ENCODE results near the gene TEX36. TPM values are rescaled to one million over a fixed set of nuclear protein-coding genes. Genes with fewer than 3 reads are reported as not detected.

TEX36 gene
- polyA plus RNA-seq, 1 of the 3 experiments (the other 2 are of a cell fraction) = not detected

DNA sequence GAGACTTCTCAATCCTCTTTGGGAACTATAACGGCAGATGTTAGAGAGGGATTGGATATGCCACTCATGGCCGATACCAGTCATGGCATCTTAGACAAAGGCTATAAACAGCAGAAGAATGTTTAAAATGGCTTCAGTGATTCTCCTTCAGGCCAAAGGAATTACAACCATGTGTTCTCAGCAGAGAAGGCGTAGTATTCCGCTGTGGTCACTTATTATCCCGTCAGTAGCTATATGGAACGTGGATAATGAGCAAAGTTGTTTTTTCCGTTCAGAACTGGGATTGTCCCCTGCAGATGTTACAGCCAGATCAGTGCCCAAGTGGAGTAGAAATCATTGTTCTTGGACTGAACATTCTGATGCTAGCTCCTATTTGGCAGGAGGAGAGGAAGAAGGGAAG is 43.1 kb downstream of the TEX36 start:
- 50% methylated on average over 7 of the region's 7 CpGs for WGBS (ENCODE audit: low lambda C conversion rate)
- H3K4me3 ChIP-seq (ENCODE audit: low read depth in 2 of 2, low read length in 1 of 2) = no peak overlapping the region
- ChIA-PET CTCF (interaction anchor here (1.3 kb wide), 1 partner anchor 592 kb away, joined by 3 read pairs; no protein-coding TSS in a partner anchor), POLR2A (no interaction called here)
- no peaks in the 10 kb centered on the region for H3K79me2 ChIP-seq (ENCODE audit: insufficient read depth)
- H3K36me3 ChIP-seq (replicated peaks in 1 of 2; ENCODE audit: control insufficient read depth in 1 of 2, insufficient read depth in 2 of 2, low read length in 1 of 2) = no peaks in the 10 kb centered on the region
- no peaks in the 10 kb centered on the region for H3F3A ChIP-seq (replicated peaks; ENCODE audit: insufficient read depth)
- H3K27ac ChIP-seq (ENCODE audit: low read depth in 2 of 2, low read length in 1 of 2) = no peak overlapping the region
- H3K27me3 ChIP-seq (ENCODE audit: insufficient read depth) = no peaks in the 10 kb centered on the region
- no peaks in the 10 kb centered on the region for H3K4me1 ChIP-seq (ENCODE audit: control insufficient read depth in 1 of 2, insufficient read depth in 2 of 2, low read depth in 1 of 2, low read length in 1 of 2)
- H4K20me1 ChIP-seq (ENCODE audit: insufficient read depth) = no peaks in the 10 kb centered on the region
- DNase-seq = no peak
- H2AFZ ChIP-seq (ENCODE audit: low read depth) = no peak overlapping the region
- H3K9ac ChIP-seq = no peak overlapping the region
- H3K4me2 ChIP-seq = no peak overlapping the region
- no peaks in the 10 kb centered on the region for H3K9me2 ChIP-seq
- H3K9me3 ChIP-seq = no peaks in the 10 kb centered on the region
- TF ChIP-seq JUND (IDR thresholded peaks at IDR 0.05) (no peak), YY1 (IDR thresholded peaks at IDR 0.05; ENCODE audit: low read depth) (no peak), GABPA (IDR thresholded peaks at IDR 0.05; ENCODE audit: low read depth) (no peak), EP300 (IDR thresholded peaks at IDR 0.05; ENCODE audit: borderline replicate concordance in 1 of 2, low read depth in 1 of 2, low read length in 1 of 2) (no peak), RFX5 (IDR thresholded peaks at IDR 0.05; ENCODE audit: low read length) (no peak), FOXJ3 (CRISPR knock-in tag; IDR thresholded peaks at IDR 0.05) (no peak), TEAD4 (IDR thresholded peaks at IDR 0.05; ENCODE audit: borderline replicate concordance, insufficient read depth) (no peak), MEF2A (IDR thresholded peaks at IDR 0.05; ENCODE audit: borderline replicate concordance, low read depth) (no peak), RAD21 (IDR thresholded peaks at IDR 0.05; ENCODE audit: low read length) (no peak), FOSL2 (IDR thresholded peaks at IDR 0.05; ENCODE audit: borderline replicate concordance, low read depth) (no peak), GATA2 (CRISPR knock-in tag; IDR thresholded peaks at IDR 0.05) (no peak), FOXM1 (IDR thresholded peaks at IDR 0.05; ENCODE audit: low read depth) (no peak), MXI1 (IDR thresholded peaks at IDR 0.05; ENCODE audit: low read depth, low read length) (no peak), EZH2phosphoT487 (IDR thresholded peaks at IDR 0.05; ENCODE audit: borderline replicate concordance, low read depth) (no peak), SMC3 (IDR thresholded peaks at IDR 0.05; ENCODE audit: low read depth, low read length) (no peak), RXRA (IDR thresholded peaks at IDR 0.05; ENCODE audit: borderline replicate concordance, low read depth) (no peak), TAF1 (IDR thresholded peaks at IDR 0.05; ENCODE audit: borderline replicate concordance, low read depth, low read length) (no peak)
- TF ChIP-seq, protein P1, sequence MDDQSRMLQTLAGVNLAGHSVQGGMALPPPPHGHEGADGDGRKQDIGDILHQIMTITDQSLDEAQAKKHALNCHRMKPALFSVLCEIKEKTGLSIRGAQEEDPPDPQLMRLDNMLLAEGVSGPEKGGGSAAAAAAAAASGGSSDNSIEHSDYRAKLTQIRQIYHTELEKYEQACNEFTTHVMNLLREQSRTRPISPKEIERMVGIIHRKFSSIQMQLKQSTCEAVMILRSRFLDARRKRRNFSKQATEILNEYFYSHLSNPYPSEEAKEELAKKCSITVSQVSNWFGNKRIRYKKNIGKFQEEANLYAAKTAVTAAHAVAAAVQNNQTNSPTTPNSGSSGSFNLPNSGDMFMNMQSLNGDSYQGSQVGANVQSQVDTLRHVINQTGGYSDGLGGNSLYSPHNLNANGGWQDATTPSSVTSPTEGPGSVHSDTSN (IDR thresholded peaks at IDR 0.05) = no peak
- TF ChIP-seq, protein P2, sequence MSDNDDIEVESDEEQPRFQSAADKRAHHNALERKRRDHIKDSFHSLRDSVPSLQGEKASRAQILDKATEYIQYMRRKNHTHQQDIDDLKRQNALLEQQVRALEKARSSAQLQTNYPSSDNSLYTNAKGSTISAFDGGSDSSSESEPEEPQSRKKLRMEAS (IDR thresholded peaks at IDR 0.05; ENCODE audit: low read depth) = no peak

DNA sequence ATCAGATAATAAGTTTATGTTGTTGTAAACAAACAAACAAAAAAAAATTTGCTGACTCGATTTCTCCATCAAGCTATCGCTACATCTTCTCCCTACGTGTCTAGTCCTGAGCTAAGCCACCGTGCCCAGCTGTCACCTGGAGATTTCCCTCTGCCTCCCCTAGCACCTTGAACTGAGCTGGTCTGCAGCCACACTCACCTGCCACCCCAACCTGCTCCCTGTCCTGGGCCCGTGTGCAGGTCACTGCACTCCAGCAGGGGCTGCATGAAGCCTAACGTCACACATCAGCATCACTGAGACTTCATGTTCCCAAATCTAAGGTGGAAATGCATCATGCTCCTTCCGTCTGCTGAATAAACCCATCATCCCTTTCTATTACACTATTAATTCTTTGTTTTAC is 44.4 kb downstream of the TEX36 start:
- ChIA-PET CTCF (no interaction called here), POLR2A (no interaction called here)
- no peaks in the 10 kb centered on the region for H3K9me3 ChIP-seq
- TF ChIP-seq FOXM1 (IDR thresholded peaks at IDR 0.05; ENCODE audit: low read depth) (no peak), TAF1 (IDR thresholded peaks at IDR 0.05; ENCODE audit: borderline replicate concordance, low read depth, low read length) (no peak), POLR2AphosphoS5 (IDR thresholded peaks at IDR 0.05; ENCODE audit: low read depth, low read length) (no peak), NFIC (IDR thresholded peaks at IDR 0.05; ENCODE audit: borderline replicate concordance) (no peak), RCOR1 (IDR thresholded peaks at IDR 0.05; ENCODE audit: low read length) (no peak)
- TF ChIP-seq, protein P2 (IDR thresholded peaks at IDR 0.05; ENCODE audit: low read depth) = no peak
- H3K9me2 ChIP-seq = no peaks in the 10 kb centered on the region
- no peak overlapping the region for H3K4me3 ChIP-seq (ENCODE audit: low read depth in 2 of 2, low read length in 1 of 2)
- H3K27ac ChIP-seq (ENCODE audit: low read depth in 2 of 2, low read length in 1 of 2) = no peak overlapping the region
- DNase-seq = no peak
- 42% methylated on average over 7 of the region's 7 CpGs for WGBS (ENCODE audit: low lambda C conversion rate)
- H3F3A ChIP-seq (replicated peaks; ENCODE audit: insufficient read depth) = no peaks in the 10 kb centered on the region
- H3K36me3 ChIP-seq (replicated peaks in 1 of 2; ENCODE audit: control insufficient read depth in 1 of 2, insufficient read depth in 2 of 2, low read length in 1 of 2) = no peaks in the 10 kb centered on the region
- H3K9ac ChIP-seq = no peak overlapping the region
- no peak overlapping the region for H3K4me2 ChIP-seq
- H3K27me3 ChIP-seq (ENCODE audit: insufficient read depth) = no peaks in the 10 kb centered on the region
- H3K79me2 ChIP-seq (ENCODE audit: insufficient read depth) = no peaks in the 10 kb centered on the region
- no peak overlapping the region for H2AFZ ChIP-seq (ENCODE audit: low read depth)
- no peaks in the 10 kb centered on the region; a peak in 1 of 4 replicates for H3K4me1 ChIP-seq (ENCODE audit: control insufficient read depth in 1 of 2, insufficient read depth in 2 of 2, low read depth in 1 of 2, low read length in 1 of 2)
- no peaks in the 10 kb centered on the region for H4K20me1 ChIP-seq (ENCODE audit: insufficient read depth)
